Parathyroid adenoma (tissue), 2 donors: Measurements from ENCODE around the gene B9D1.

ENCODE experiments used
- H2AFZ ChIP-seq: fragments of 300-600 bp; sonication (generic); one replicate; pipeline ENCODE4 v1.7.0; 2017; ENCODE audit warnings: antibody characterized with exemption, mild to moderate bottlenecking
- H3K27ac ChIP-seq: fragments of 300-600 bp; sonication (generic); one replicate; pipeline ENCODE4 v1.7.0; 2017
- H3K27me3 ChIP-seq: fragments of 300-600 bp; sonication (generic); one replicate; pipeline ENCODE4 v1.7.0; 2017; ENCODE audit warnings: low read length; ENCODE audit not compliant: control insufficient read depth, insufficient read depth
- H3K36me3 ChIP-seq: fragments of 300-600 bp; sonication (generic); one replicate; pipeline ENCODE4 v1.7.0; 2017; ENCODE audit warnings: low read length; ENCODE audit not compliant: control insufficient read depth, insufficient read depth
- H3K4me1 ChIP-seq: fragments of 300-600 bp; sonication (generic); one replicate; pipeline ENCODE4 v1.7.0; 2017; ENCODE audit warnings: control low read depth
- H3K4me2 ChIP-seq: fragments of 300-600 bp; sonication (generic); one replicate; pipeline ENCODE4 v1.7.0; 2017; ENCODE audit warnings: low read length
- H3K4me3 ChIP-seq: fragments of 300-600 bp; sonication (generic); one replicate; pipeline ENCODE4 v1.7.0; 2017; ENCODE audit warnings: low read depth, low read length
- H3K79me2 ChIP-seq: fragments of 300-600 bp; sonication (generic); one replicate; pipeline ENCODE4 v1.7.0; 2017; ENCODE audit warnings: control low read depth
- H3K9ac ChIP-seq: fragments of 300-600 bp; sonication (generic); one replicate; pipeline ENCODE4 v1.7.0; 2017; ENCODE audit warnings: mild to moderate bottlenecking
- H3K9me3 ChIP-seq: fragments of 300-600 bp; sonication (generic); one replicate; pipeline ENCODE4 v1.7.0; 2017; ENCODE audit warnings: low read length; ENCODE audit not compliant: control insufficient read depth
- CTCF ChIP-seq: fragments of 300-600 bp; sonication (generic); IDR thresholded peaks from one replicate; pipeline ENCODE4 v1.7.0; 2017; ENCODE audit warnings: antibody characterized with exemption, mild to moderate bottlenecking
- donor health status: primary hyperparathyroidism.

The B9D1 gene

DNA sequence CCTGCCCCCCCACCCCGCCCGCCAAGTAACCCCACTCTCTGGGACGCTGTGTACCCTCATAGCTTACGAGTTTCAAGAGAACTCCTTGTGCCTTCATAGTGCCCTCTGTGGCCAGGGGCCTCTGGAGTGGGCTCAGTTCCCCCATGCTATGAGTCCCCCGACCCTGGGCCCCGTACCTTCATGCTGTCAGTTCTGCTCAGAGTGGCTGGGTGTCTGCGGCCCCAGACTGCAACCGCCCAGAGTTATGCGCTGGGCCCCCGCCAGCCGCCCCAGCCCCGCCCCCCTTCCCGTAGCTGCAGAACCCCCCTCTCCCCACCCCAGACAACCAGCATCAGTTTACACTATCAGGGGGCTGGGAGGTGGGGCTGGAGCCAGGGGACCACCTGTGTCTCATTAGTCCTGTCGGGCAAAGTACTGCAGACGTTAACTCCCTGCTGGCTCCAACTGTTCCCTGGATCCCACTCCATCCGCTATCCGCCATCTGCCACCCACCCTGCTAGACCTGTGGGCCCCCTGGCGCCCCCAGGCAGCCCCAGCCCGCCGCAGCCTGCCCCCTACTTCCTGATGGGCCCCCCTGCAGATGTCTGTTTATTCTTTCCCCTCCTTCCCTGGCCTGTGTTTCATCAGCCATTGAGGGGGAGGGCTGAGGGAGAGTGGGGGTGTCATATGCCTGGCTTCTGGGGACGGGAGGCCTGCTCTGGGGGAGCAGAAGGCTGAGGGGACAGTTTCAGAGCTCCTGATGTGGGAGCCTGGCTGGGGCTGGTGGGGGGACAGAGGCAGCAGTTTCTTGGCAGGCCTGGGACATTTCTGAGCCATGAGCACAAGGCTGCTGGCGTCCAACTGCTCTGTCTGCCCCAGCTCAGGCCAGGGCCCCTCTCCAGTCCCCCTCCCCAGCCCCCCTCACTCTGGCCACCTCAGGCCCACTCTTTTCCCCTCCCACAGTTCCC lies 24.7 kb upstream of the B9D1 start, which contains the start of gene MFAP4:
Gene MFAP4, minus strand, starts transcription at position 217 of the 947 bp plus-strand sequence. Its CDS starts 35 bp downstream, at position 182.
- Histone ChIP-seq H3K27ac (peak within 1 kb of the TSS; percentile 64), H2AFZ (peak within 1 kb of the TSS; percentile 29), H3K27me3 (no peaks in the 10 kb centered on the region), H3K9ac (no peak within 1 kb of the TSS), H3K79me2 (no peaks in the 10 kb centered on the region), H3K36me3 (no peaks in the 10 kb centered on the region), H3K4me2 (peak within 1 kb of the TSS; percentile 17), H3K9me3 (no peaks in the 10 kb centered on the region), H3K4me1 (peaks cover 23% of the 10 kb centered on the region), H3K4me3 (no peak within 1 kb of the TSS)
- TF ChIP-seq CTCF = no peak

GRCh38 chr17:19386051-19386929 lies 23.8 kb upstream of the B9D1 start:
- Histone ChIP-seq H3K36me3 (no peaks in the 10 kb centered on the region), H3K4me2 (no peak overlapping the region), H3K27ac (no peak overlapping the region), H3K27me3 (no peaks in the 10 kb centered on the region), H3K4me3 (no peak overlapping the region), H3K9me3 (no peaks in the 10 kb centered on the region), H3K79me2 (no peaks in the 10 kb centered on the region), H3K4me1 (peaks cover 23% of the 10 kb centered on the region), H3K9ac (no peak overlapping the region), H2AFZ (no peak overlapping the region)
- no peak for TF ChIP-seq CTCF

GRCh38 chr17:19385521-19385983 lies 23.0 kb upstream of the B9D1 start:
- Histone ChIP-seq H3K9ac (no peak overlapping the region), H3K9me3 (no peaks in the 10 kb centered on the region), H2AFZ (no peak overlapping the region), H3K36me3 (no peaks in the 10 kb centered on the region), H3K27me3 (no peaks in the 10 kb centered on the region), H3K4me3 (no peak overlapping the region), H3K27ac (no peak overlapping the region), H3K79me2 (no peaks in the 10 kb centered on the region), H3K4me2 (no peak overlapping the region), H3K4me1 (peaks cover 23% of the 10 kb centered on the region)
- TF ChIP-seq CTCF = no peak

DNA sequence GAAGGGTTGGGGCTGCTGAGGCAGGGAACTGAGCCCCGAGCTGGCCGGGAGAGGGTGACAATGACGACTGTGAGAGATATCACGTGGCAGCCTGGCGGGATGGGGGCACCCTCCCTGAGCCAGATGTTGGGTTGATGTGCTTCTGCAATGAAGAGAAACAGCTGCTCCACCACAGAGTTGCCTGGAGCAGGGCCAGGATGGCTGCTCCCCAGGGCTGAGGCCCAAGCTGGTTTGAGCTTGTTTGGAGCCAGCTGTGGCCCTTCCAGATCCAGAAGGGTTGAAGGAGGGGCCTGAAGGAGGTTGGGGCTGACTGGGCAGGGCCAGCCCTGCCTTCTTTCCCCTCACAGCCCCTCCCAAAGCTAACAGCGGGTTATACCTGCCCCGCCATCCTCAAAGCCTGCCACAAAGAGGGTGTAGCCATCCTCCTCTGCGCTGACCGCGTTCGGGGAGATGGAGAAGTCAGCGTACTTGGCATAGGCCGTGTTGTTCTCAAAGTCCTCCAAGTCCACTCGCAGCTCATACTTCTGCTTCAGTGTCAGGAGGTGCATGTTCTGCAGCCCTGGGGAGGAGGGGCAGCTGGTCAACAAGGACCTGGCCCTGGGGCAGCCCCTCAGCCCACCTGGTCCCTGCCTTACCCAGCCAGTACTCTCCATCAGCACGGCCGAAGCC lies 22.3 kb upstream of the B9D1 start:
- H3K36me3 ChIP-seq = no peaks in the 10 kb centered on the region
- no peaks in the 10 kb centered on the region for H3K27me3 ChIP-seq
- no peaks in the 10 kb centered on the region for H3K9me3 ChIP-seq
- TF ChIP-seq CTCF = no peak
- no peaks in the 10 kb centered on the region for H3K79me2 ChIP-seq
- H3K4me1 ChIP-seq = peaks cover 23% of the 10 kb centered on the region
- H3K27ac ChIP-seq = peak overlapping the region; percentile 24
- no peak overlapping the region for H3K4me2 ChIP-seq
- no peak overlapping the region for H2AFZ ChIP-seq
- H3K9ac ChIP-seq = no peak overlapping the region
- H3K4me3 ChIP-seq = no peak overlapping the region
